ENCODE measurements around the gene FANCD2.
A peak's percentile ranks its signal among the peaks of the same experiment; 100 is the strongest.

FANCD2 gene

GRCh38 chr3:10140996-10141546 lies 114.8 kb downstream of the FANCD2 start:
- H3K4me1 ChIP-seq (ENCODE audit: control insufficient read depth, insufficient read depth, low read length, poor library complexity, severe bottlenecking) = peaks cover 5% of the 10 kb centered on the region
- WGBS, 2 experiments (ENCODE audit: insufficient coverage in 2 of 2) = 92 to 94% methylated on average over 14 to 17 of the region's 23 CpGs
- peak overlapping the region; percentile 65 for H3K4me3 ChIP-seq (ENCODE audit: extremely low read depth, insufficient read depth, low read length, poor library complexity, severe bottlenecking)
- peaks cover 28% of the 10 kb centered on the region for H3K36me3 ChIP-seq (ENCODE audit: control insufficient read depth, insufficient read depth, low read length)
- H3K27ac ChIP-seq (ENCODE audit: low read depth, low read length, severe bottlenecking) = no peak overlapping the region
- no peaks in the 10 kb centered on the region for H3K9me3 ChIP-seq (ENCODE audit: control insufficient read depth, low read length)

DNA sequence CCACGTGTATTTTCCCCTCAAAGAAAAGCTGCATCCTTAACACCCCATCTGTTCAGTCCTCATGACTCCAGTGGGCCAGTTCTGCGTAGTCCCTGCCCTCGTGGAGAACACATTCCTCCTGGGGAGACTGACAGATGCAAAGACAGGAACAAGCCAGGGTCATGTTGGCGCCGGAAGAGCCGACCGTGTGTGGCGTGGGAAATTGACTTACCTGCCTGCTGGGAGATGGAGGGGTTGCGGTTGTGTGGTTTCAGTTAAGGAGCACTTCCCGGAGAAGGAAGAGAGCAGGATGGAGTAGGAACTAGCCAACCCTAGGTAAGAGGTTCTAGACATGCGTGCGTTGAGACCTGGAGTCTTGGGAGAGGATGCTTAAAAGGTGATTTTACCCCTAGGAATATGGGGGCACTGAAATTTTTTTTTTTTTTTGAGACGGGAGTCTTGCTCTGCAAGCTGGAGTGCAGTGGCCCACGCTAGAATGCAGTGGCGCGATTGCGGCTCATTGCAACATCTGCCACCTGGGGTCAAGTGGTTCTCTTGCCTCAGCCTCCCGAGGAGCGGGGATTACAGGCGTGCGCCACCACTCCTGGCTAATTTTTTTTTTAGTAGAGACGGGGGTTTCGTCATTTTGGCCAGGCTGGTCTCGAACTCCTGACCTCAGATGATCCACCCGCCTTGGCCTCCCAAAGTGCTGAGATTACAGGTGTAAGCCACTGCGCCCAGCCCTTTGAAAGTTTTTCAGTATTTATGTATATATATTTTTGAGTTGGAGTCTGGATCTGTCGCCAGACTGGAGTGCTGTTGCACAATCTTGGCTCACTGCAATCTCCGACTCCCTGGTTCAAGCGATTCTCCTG lies 116.7 kb downstream of the FANCD2 start:
- WGBS, 2 experiments (ENCODE audit: insufficient coverage in 2 of 2) = 90 to 94% methylated on average over 19 to 27 of the region's 29 CpGs
- Histone ChIP-seq H3K27ac (ENCODE audit: low read depth, low read length, severe bottlenecking) (no peak overlapping the region), H3K4me1 (ENCODE audit: control insufficient read depth, insufficient read depth, low read length, poor library complexity, severe bottlenecking) (peaks cover 5% of the 10 kb centered on the region), H3K9me3 (ENCODE audit: control insufficient read depth, low read length) (no peaks in the 10 kb centered on the region), H3K4me3 (ENCODE audit: extremely low read depth, insufficient read depth, low read length, poor library complexity, severe bottlenecking) (peak overlapping the region; percentile 65), H3K36me3 (ENCODE audit: control insufficient read depth, insufficient read depth, low read length) (peaks cover 46% of the 10 kb centered on the region)

DNA sequence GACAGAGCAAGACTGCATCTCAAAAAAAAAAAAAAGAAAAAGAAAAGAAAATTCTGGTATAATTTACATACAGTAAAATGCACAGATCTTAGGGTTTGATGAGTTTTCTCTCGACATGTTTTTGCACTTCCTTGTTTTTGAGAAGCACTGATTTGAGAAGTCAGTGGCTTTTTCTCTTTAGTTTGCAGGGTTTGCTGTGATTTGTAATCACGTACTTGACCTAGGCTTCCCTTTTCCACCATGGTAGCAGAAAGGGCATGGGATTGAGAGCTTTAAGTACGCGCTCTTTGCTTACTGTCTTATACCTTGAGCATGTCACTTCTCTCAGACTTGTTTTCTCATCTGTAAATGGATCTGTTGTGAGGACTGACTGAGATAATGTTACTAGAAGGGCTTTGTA lies 119.4 kb downstream of the FANCD2 start:
- no peaks in the 10 kb centered on the region for H3K9me3 ChIP-seq (ENCODE audit: control insufficient read depth, low read length)
- H3K4me3 ChIP-seq (ENCODE audit: extremely low read depth, insufficient read depth, low read length, poor library complexity, severe bottlenecking) = no peak overlapping the region
- H3K36me3 ChIP-seq (ENCODE audit: control insufficient read depth, insufficient read depth, low read length) = peaks cover 67% of the 10 kb centered on the region
- H3K27ac ChIP-seq (ENCODE audit: low read depth, low read length, severe bottlenecking) = no peak overlapping the region
- peaks cover 5% of the 10 kb centered on the region for H3K4me1 ChIP-seq (ENCODE audit: control insufficient read depth, insufficient read depth, low read length, poor library complexity, severe bottlenecking)
- 100% methylated on average over 1 of the region's 4 CpGs; no CpG with 5 or more reads in 1 of the 2 experiments for WGBS, 2 experiments (ENCODE audit: insufficient coverage in 2 of 2)

DNA sequence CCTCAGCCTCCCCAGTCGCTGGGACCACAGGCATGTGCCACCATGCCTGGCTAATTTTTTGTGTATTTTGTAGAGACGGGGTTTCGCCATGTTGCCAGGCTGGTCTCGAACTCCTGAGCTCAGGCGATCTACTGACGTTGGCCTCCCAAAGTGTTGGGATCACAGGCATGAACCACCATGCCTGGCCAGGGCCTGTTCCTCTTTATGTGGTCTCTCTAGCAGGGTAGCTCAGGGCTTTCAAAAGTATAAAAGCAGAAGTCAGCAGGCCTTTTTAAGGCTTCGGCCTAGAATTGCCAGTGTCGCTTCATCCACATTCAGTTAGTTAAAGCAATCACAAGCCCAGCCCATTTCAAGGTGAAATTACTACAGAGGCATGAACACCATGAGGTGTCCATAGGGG lies 123.0 kb downstream of the FANCD2 start:
- no peaks in the 10 kb centered on the region for H3K4me1 ChIP-seq (ENCODE audit: control insufficient read depth, insufficient read depth, low read length, poor library complexity, severe bottlenecking)
- H3K4me3 ChIP-seq (ENCODE audit: extremely low read depth, insufficient read depth, low read length, poor library complexity, severe bottlenecking) = no peak overlapping the region
- H3K27ac ChIP-seq (ENCODE audit: low read depth, low read length, severe bottlenecking) = no peak overlapping the region
- no peaks in the 10 kb centered on the region for H3K9me3 ChIP-seq (ENCODE audit: control insufficient read depth, low read length)
- H3K36me3 ChIP-seq (ENCODE audit: control insufficient read depth, insufficient read depth, low read length) = peaks cover 69% of the 10 kb centered on the region
- 96 to 98% methylated on average over 6 to 7 of the region's 8 CpGs for WGBS, 2 experiments (ENCODE audit: insufficient coverage in 2 of 2)

GRCh38 chr3:10150987-10151386 lies 124.8 kb downstream of the FANCD2 start:
- Histone ChIP-seq H3K4me1 (ENCODE audit: control insufficient read depth, insufficient read depth, low read length, poor library complexity, severe bottlenecking) (no peaks in the 10 kb centered on the region), H3K4me3 (ENCODE audit: extremely low read depth, insufficient read depth, low read length, poor library complexity, severe bottlenecking) (no peak overlapping the region), H3K9me3 (ENCODE audit: control insufficient read depth, low read length) (no peaks in the 10 kb centered on the region), H3K36me3 (ENCODE audit: control insufficient read depth, insufficient read depth, low read length) (peaks cover 59% of the 10 kb centered on the region), H3K27ac (ENCODE audit: low read depth, low read length, severe bottlenecking) (no peak overlapping the region)
- WGBS, 2 experiments (ENCODE audit: insufficient coverage in 2 of 2) = 82 to 92% methylated on average over 5 of the region's 6 CpGs
